ENCODE results near the gene SIGLEC1.

DNA sequence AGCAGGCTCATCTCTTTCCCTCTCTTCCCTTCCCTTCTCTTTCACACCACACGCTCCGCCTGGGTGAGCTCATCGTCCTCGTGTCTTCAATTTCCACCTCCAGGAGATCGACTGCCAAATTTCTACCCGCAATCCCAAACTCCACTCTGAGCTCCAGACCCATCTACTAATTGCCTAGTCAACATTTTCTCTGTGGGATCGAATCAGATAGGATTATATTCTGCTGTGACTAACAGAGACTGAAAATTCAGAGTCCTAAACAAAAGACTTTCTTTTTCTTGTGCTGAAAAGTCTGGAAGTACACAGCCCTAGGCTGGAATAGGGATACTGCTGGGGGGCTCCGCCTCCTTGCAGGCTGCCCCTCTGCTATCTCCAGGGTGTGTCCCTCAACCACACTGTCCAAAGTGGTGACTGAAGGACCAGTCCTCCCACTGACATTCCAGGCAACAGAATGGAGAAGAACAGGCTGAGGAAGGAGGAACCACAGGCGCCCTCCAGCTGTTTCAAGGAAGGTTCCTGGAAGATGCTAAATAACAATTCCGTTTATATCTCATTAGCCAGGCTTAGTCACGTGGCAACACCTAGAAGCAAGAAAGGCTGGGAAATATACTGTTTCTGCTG is 15.1 kb upstream of the SIGLEC1 start:
- TF ChIP-seq POLR2A (IDR thresholded peaks at IDR 0.05; ENCODE audit: low read depth, low read length) (no peak), TAF1 (IDR thresholded peaks at IDR 0.05; ENCODE audit: borderline replicate concordance, low read depth, low read length) (no peak)
